Vagina (tissue), 2 donors: Measurements from ENCODE around the gene PRRT2. TPM values are rescaled to one million over a fixed set of nuclear protein-coding genes. Genes with fewer than 3 reads are reported as not detected.
"Not testable (repeated sequence)": the region's sequence is repeated elsewhere in the genome, so short reads cannot be mapped to it uniquely, and the experiment has no call there.

Experiments used
- DNase-seq, 2 donors: peaks; one replicate each; pipeline ENCODE4 v3.0.0-alpha.2; 2017; ENCODE audit errors: extremely low spot score in 2 of 2
- H3K27ac ChIP-seq: fragments of 200-600 bp; sonication (generic); one replicate; pipeline ENCODE4 v1.5.1; 2019
- H3K27me3 ChIP-seq: fragments of 200-600 bp; sonication (generic); one replicate; pipeline ENCODE4 v1.5.1; 2019
- H3K36me3 ChIP-seq, 2 donors: fragments of 200-600 bp; sonication (generic); one replicate each; pipeline ENCODE4 v1.5.1; 2017 to 2019
- H3K4me1 ChIP-seq: fragments of 200-600 bp; sonication (generic); one replicate; pipeline ENCODE4 v1.5.1; 2019
- H3K4me3 ChIP-seq, 2 donors: fragments of 200-600 bp; sonication (generic); 1 replicate in 1 of 2; 2 replicates in 1 of 2; pipeline ENCODE4 v1.5.1; 2016 to 2019
- H3K9me3 ChIP-seq: fragments of 200-600 bp; sonication (generic); one replicate; pipeline ENCODE4 v1.5.1; 2019
- POLR2A ChIP-seq, 2 donors: fragments of 450-650 bp; IDR thresholded peaks; one replicate each; pipeline ENCODE4 v1.6.1; 2017; ENCODE audit warnings: antibody characterized with exemption in 2 of 2, mild to moderate bottlenecking in 2 of 2, moderate library complexity in 2 of 2
- POLR2AphosphoS5 ChIP-seq, 2 donors: sonication (generic); formaldehyde crosslinking; IDR thresholded peaks; one replicate each; pipeline ENCODE4 v1.9.0; 2017; ENCODE audit warnings: antibody characterized with exemption in 2 of 2, mild to moderate bottlenecking in 2 of 2, low read depth in 1 of 2; ENCODE audit not compliant: insufficient read depth in 1 of 2
- intact Hi-C: fragments of 100-400 bp; cut with DNase I; formaldehyde crosslinking; loops from one replicate; pipeline ENCODE4 v1.15.1; 2023
- total RNA-seq: library from RNA; depleted of rRNA; stranded (reverse); fragments of >200 nt; gene quantifications from one replicate; pipeline ENCODE4 v1.2.3, GENCODE V29; 2016
- TF ChIP-seq, protein P1 (sequence below), 3 experiments: fragments of 450-650 bp in 2 of 3; fragments of 200-600 bp in 1 of 3; sonication (generic) in 1 of 3; IDR thresholded peaks; one replicate each; pipeline ENCODE4 v1.5.1; 2017 to 2019; ENCODE audit warnings: antibody characterized with exemption in 3 of 3, mild to moderate bottlenecking in 2 of 3, moderate library complexity in 2 of 3

PRRT2 gene
- total RNA-seq, 1 donor from 2014 or later: 20.4 TPM

DNA sequence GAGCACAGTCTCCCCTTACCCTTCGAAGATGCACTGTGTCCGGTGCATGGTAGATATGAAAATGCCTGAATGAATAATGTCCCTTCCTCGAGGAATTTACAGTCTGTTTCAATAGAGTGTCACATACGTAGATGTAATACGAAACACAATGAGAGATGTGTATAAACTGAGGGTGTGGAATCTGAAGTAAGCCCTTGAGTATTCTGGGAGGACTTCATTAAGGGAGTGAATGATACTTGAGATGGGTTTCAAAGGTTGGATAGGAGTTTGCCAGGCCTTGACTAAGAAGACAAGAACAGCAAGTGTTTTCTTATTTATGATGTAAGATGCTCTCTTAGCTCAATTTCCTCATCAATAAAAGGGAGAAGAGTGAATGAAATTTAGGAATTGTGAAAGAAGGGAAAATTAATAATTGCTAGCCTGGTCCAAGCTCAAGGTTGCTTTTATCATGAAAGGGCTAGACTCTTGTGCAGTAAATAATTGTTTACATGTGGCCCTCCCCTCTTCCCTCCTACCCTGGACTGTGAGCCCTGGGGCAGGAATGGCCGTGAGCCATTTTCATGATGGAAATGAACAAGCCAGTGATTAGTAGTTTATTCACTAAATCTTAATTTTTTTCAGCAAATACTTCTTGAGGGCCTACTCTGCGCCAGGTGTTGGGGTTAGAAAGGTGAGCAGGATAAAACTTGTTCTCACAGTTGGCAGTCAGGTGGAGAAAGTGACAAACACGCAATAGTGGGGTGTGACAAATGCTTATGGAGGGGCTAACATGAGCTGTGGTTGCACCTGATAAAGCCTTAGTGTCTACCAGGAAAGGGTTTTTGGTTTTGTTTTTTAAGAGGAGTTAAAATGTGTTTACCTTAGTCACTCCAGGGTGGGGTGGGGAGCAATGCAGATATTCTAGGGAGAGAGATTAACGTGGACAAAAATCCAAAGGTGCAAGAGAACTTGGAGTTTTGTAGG is 19.9 kb upstream of the PRRT2 start:
- intact Hi-C loops: no loop called here
- DNase-seq: no peak
- peak overlapping the region in 1 of 2 donors; percentile 69 for H3K4me3 ChIP-seq
- peaks cover 25% of the 10 kb centered on the region for H3K4me1 ChIP-seq
- H3K9me3 ChIP-seq: no peaks in the 10 kb centered on the region
- peaks cover 0 to 6% of the 10 kb centered on the region in 2 donors for H3K36me3 ChIP-seq
- TF ChIP-seq POLR2A (IDR thresholded peaks at IDR 0.05): no peak
- TF ChIP-seq, protein P1, sequence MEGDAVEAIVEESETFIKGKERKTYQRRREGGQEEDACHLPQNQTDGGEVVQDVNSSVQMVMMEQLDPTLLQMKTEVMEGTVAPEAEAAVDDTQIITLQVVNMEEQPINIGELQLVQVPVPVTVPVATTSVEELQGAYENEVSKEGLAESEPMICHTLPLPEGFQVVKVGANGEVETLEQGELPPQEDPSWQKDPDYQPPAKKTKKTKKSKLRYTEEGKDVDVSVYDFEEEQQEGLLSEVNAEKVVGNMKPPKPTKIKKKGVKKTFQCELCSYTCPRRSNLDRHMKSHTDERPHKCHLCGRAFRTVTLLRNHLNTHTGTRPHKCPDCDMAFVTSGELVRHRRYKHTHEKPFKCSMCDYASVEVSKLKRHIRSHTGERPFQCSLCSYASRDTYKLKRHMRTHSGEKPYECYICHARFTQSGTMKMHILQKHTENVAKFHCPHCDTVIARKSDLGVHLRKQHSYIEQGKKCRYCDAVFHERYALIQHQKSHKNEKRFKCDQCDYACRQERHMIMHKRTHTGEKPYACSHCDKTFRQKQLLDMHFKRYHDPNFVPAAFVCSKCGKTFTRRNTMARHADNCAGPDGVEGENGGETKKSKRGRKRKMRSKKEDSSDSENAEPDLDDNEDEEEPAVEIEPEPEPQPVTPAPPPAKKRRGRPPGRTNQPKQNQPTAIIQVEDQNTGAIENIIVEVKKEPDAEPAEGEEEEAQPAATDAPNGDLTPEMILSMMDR (IDR thresholded peaks at IDR 0.05): no peak
- no peak for TF ChIP-seq POLR2AphosphoS5 (IDR thresholded peaks at IDR 0.05; ENCODE audit: insufficient read depth in 1 of 2, low read depth in 1 of 2)
- H3K27me3 ChIP-seq: no peaks in the 10 kb centered on the region
- H3K27ac ChIP-seq: no peak overlapping the region

DNA sequence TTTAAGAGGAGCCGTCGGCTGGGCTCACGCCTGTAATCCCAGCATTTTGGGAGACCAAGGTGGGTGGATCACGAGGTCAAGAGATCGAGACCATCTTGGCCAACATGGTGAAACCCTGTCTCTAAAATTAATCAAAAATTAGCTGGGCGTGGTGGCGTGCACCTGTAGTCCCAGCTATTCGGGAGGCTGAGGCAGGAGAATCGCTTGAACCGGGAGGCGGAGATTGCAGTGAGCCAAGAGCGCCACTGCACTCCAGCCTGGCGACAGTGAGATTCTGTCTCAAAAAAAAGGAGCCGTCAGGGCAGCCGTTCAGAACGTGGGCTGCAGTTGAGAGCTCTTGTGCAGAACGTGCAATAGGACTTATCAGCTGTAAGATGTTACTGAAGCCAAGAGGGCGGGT is 18.8 kb upstream of the PRRT2 start:
- DNase-seq, H3K4me3 ChIP-seq, H3K9me3 ChIP-seq, intact Hi-C loops, H3K27me3 ChIP-seq, H3K27ac ChIP-seq: not testable (repeated sequence)
- H3K4me1 ChIP-seq: peaks cover 25% of the 10 kb centered on the region
- H3K36me3 ChIP-seq: peaks cover 0 to 14% of the 10 kb centered on the region in 2 donors

DNA sequence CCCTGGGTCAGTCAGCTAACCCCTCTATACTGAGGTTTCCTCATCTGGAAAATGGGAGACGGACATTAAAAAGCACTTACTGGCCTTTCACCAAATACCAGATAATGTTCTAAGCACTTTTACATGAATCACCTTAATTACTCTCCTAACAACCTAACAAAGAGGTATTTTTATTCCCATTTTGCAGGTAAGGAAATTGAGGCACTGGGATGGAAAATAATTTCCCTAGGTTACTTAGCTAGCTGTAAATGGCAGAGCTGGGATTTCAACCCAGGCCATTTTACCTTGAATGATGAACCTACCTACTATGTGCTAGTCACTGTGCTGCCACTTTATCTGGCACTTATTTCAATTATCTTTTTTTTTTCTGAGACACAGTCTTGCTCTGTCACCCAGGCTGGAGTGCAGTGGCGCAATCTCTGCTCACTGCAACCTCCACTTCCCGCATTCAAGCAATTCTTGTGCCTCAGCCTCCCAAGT is 17.7 kb upstream of the PRRT2 start:
- TF ChIP-seq, protein P1 (IDR thresholded peaks at IDR 0.05): no peak
- TF ChIP-seq POLR2A (IDR thresholded peaks at IDR 0.05): no peak
- no peak for TF ChIP-seq POLR2AphosphoS5 (IDR thresholded peaks at IDR 0.05; ENCODE audit: insufficient read depth in 1 of 2, low read depth in 1 of 2)
- no peak for DNase-seq
- H3K4me3 ChIP-seq: no peak overlapping the region
- H3K27ac ChIP-seq: no peak overlapping the region
- intact Hi-C loops: no loop called here
- no peaks in the 10 kb centered on the region for H3K27me3 ChIP-seq
- H3K9me3 ChIP-seq: no peaks in the 10 kb centered on the region
- H3K36me3 ChIP-seq: peaks cover 0 to 25% of the 10 kb centered on the region in 2 donors
- H3K4me1 ChIP-seq: peaks cover 25% of the 10 kb centered on the region

DNA sequence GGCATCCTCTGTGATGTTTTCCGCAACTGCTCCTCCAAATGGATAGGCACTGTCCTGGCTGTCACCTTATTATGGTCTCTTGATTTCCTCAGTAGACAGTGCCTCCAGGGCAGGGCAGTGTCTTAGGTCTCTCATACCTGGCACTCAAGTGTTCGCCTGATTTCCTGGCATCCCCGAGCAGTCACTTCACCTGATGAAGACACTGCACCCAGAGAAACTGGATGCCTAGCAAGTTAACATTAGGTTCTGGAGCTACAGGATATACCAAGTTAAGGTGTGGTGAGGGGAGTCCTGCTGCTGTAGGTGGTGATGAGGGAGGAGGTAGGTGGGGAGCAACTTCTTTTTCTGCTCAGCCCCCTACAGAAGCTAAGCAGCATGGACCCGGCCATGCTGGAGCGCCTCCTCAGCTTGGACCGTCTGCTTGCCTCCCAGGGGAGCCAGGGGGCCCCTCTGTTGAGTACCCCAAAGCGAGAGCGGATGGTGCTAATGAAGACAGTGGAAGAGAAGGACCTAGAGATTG is 9.5 kb upstream of the PRRT2 start:
- Histone ChIP-seq H3K36me3 (peaks cover 0 to 24% of the 10 kb centered on the region in 2 donors), H3K4me3 (no peak overlapping the region), H3K9me3 (no peaks in the 10 kb centered on the region), H3K27me3 (no peaks in the 10 kb centered on the region), H3K4me1 (peaks cover 14% of the 10 kb centered on the region), H3K27ac (no peak overlapping the region)
- intact Hi-C loops: no loop called here
- no peak for DNase-seq
- TF ChIP-seq POLR2AphosphoS5 (IDR thresholded peaks at IDR 0.05; ENCODE audit: insufficient read depth in 1 of 2, low read depth in 1 of 2) (no peak), POLR2A (IDR thresholded peaks at IDR 0.05) (no peak)
- TF ChIP-seq, protein P1 (IDR thresholded peaks at IDR 0.05): no peak

DNA sequence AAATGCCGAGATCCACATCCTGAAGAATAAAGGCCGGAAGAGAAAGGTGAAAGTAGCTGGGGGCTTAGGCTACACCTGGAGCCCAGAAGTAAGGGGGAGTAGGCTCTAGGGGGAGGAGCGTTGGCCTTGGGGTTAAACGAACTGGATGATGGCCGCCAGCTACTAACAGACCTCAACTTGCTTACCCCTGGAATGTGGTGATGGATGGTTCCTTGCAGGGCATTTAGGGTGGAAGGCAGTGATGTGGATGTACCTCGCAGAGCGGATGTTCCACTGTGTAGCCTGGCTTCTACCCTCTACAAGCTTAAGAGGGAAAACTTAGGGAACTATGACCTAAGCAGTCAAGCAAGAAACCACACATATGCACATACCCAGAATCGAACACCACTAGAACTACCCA is 8.0 kb upstream of the PRRT2 start:
- Histone ChIP-seq H3K27me3 (no peaks in the 10 kb centered on the region), H3K27ac (peak overlapping the region; percentile 98), H3K36me3 (peaks cover 0 to 19% of the 10 kb centered on the region in 2 donors), H3K4me1 (peaks cover 30% of the 10 kb centered on the region), H3K9me3 (no peaks in the 10 kb centered on the region), H3K4me3 (peak overlapping the region in 1 of 2 donors; percentile 91)
- no peak for DNase-seq
- TF ChIP-seq POLR2AphosphoS5 (IDR thresholded peaks at IDR 0.05; ENCODE audit: insufficient read depth in 1 of 2, low read depth in 1 of 2): no peak
- TF ChIP-seq POLR2A (IDR thresholded peaks at IDR 0.05): no peak
- TF ChIP-seq, protein P1 (IDR thresholded peaks at IDR 0.05): no peak
- intact Hi-C loops: no loop called here
